Measurements from ENCODE around the gene COL2A1.

DNA sequence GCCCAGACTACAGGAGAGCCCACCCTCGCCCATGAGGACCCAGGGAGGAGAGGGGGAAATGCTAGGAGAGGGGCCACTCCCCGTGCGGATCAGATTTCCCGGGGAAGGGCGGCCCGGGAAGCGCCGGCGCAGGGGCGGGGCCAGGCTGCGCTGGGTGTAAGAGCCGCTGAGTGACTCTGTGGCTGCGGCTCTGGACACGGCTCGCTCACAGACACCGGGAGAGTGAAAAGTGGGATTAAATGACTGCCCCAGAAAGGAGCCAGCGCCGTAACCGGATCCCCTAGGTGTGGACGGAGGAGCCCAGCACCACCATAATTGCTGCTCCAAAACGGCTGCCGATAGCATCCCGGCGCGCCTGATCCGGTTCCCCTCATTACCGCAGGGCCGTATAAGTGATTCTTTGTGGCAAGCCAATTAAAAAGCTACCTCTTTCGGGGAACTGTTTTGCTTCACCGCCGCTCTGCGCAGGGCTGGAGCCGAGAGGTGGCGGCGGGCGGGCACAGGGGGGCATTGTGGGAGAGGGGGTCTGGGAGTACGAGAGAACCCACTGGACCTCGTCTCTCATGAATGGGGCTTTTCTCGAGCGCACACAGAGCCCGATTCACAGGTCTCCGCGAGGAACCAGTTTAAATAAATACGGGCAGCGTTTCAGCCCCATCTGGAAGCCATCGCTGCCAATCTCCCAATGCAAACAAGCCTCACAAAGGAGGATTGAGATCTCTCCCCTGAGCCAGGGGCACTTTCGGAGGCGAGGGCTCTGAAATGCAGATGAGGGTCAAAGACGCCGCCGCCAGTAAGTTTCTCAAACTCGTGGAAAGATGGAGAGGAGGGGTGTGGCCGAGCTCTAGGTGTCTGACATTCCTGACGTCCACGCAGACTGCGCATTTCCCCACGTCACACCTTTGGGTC, 2.5 kb downstream of the COL2A1 start:
- no peak for TF ChIP-seq POLR2AphosphoS5 (IDR thresholded peaks at IDR 0.05; ENCODE audit: low read depth, low read length)
- no peak for TF ChIP-seq POLR2A (IDR thresholded peaks at IDR 0.05; ENCODE audit: low read depth, low read length)
- no peak for TF ChIP-seq TAF1 (IDR thresholded peaks at IDR 0.05; ENCODE audit: borderline replicate concordance, low read depth, low read length)

Data from GM12892 (cell line).